DOHH2 (cell line): ENCODE results near the gene TNFRSF13B.

Source experiments
- H3F3A ChIP-seq: fragments of 200-600 bp; sonication (generic), shearing (Covaris generic); 2 replicates; pipeline ENCODE4 v1.6.0; 2016; ENCODE audit warnings: antibody characterized with exemption, mild to moderate bottlenecking; ENCODE audit not compliant: control insufficient read depth, insufficient read depth
- H3K27ac ChIP-seq: fragments of 200-600 bp; sonication (generic); 2 replicates; pipeline ENCODE4 v1.5.1; 2014; ENCODE audit warnings: low read depth, mild to moderate bottlenecking, low read length, moderate library complexity
- H3K27me3 ChIP-seq: fragments of 200-600 bp; sonication (generic); 2 replicates; pipeline ENCODE4 v1.6.1; 2014; ENCODE audit warnings: mild to moderate bottlenecking, low read length, mixed read lengths; ENCODE audit not compliant: control insufficient read depth
- H3K36me3 ChIP-seq: fragments of 200-600 bp; sonication (generic); 2 replicates; pipeline ENCODE4 v1.6.1; 2014; ENCODE audit warnings: mild to moderate bottlenecking, low read length, moderate library complexity, mixed read lengths; ENCODE audit not compliant: control insufficient read depth
- H3K4me1 ChIP-seq: fragments of 200-600 bp; sonication (generic); 2 replicates; pipeline ENCODE4 v1.6.1; 2014; ENCODE audit warnings: mild to moderate bottlenecking, low read length, mixed read lengths; ENCODE audit not compliant: control insufficient read depth
- H3K4me2 ChIP-seq: fragments of 200-600 bp; sonication (generic); 2 replicates; pipeline ENCODE4 v1.6.0; 2014; ENCODE audit warnings: mild to moderate bottlenecking, low read length, moderate library complexity
- H3K4me3 ChIP-seq: fragments of 200-600 bp; sonication (generic); 2 replicates; pipeline ENCODE4 v1.5.1; 2014; ENCODE audit warnings: mild to moderate bottlenecking, low read length, mixed read lengths
- H3K79me2 ChIP-seq: fragments of 200-600 bp; sonication (generic); 2 replicates; pipeline ENCODE4 v1.6.1; 2014; ENCODE audit warnings: mild to moderate bottlenecking, low read length, mixed read lengths; ENCODE audit not compliant: control insufficient read depth
- H3K9me2 ChIP-seq: fragments of 200-600 bp; sonication (generic); replicated peaks from 2 replicates; pipeline ENCODE4 v1.6.1; 2014; ENCODE audit warnings: mild to moderate bottlenecking, low read length, mixed read lengths; ENCODE audit not compliant: control insufficient read depth
- H3K9me3 ChIP-seq: fragments of 200-600 bp; sonication (generic); 2 replicates; pipeline ENCODE4 v1.6.1; 2014; ENCODE audit warnings: antibody characterized with exemption, low read length, mixed read lengths; ENCODE audit not compliant: control insufficient read depth, insufficient read depth
- H4K20me1 ChIP-seq: fragments of 200-600 bp; sonication (generic); 2 replicates; pipeline ENCODE4 v1.6.0; 2014; ENCODE audit warnings: low read depth, mild to moderate bottlenecking, antibody characterized with exemption, low read length, moderate library complexity; ENCODE audit not compliant: control insufficient read depth, insufficient read depth
- CTCF ChIP-seq: fragments of 200-600 bp; sonication (generic); IDR thresholded peaks from one replicate; pipeline ENCODE4 v1.5.1; 2014; ENCODE audit warnings: antibody characterized with exemption, mild to moderate bottlenecking, low read depth, low read length; ENCODE audit not compliant: poor library complexity, severe bottlenecking
- EZH2phosphoT487 ChIP-seq: fragments of 200-600 bp; sonication (generic); IDR thresholded peaks from 2 replicates; pipeline ENCODE4 v1.6.1; 2017; ENCODE audit warnings: borderline replicate concordance, mild to moderate bottlenecking, antibody characterized with exemption, low read length, moderate library complexity, mixed read lengths

Gene TNFRSF13B

GRCh38 chr17:16950488-16950887 is 21.4 kb downstream of the TNFRSF13B start:
- H3K36me3 ChIP-seq, result 0 out of 2 replicates have a peak, but pooled peaks cover 3% of the 10 kb centered on the region

GRCh38 chr17:16948587-16949376 is 23.1 kb downstream of the TNFRSF13B start:
- H3K4me3 ChIP-seq, result no peak overlapping the region
- no peaks in the 10 kb centered on the region for H3K79me2 ChIP-seq
- H3F3A ChIP-seq, result peaks cover 3% of the 10 kb centered on the region; the same call in 1 of the 2 replicates
- peaks cover 19% of the 10 kb centered on the region for H3K9me3 ChIP-seq
- H3K36me3 ChIP-seq, result 0 out of 2 replicates have a peak, but pooled peaks cover 3% of the 10 kb centered on the region
- no peaks in the 10 kb centered on the region for H3K9me2 ChIP-seq
- H3K27ac ChIP-seq, result no peak overlapping the region
- H4K20me1 ChIP-seq, result no peaks in the 10 kb centered on the region
- H3K27me3 ChIP-seq, result peaks cover 20% of the 10 kb centered on the region
- no peak overlapping the region for H3K4me2 ChIP-seq
- TF ChIP-seq EZH2phosphoT487, result no peak
- no peak for TF ChIP-seq CTCF
- peaks cover 41% of the 10 kb centered on the region for H3K4me1 ChIP-seq

More at GRCh38 chr17:16950488-16950887, 21.4 kb downstream of the TNFRSF13B start:
- H3K9me3 ChIP-seq, result peaks cover 20% of the 10 kb centered on the region
- no peak overlapping the region for H3K27ac ChIP-seq
- no peak overlapping the region for H3K4me3 ChIP-seq
- no peaks in the 10 kb centered on the region for H3K9me2 ChIP-seq
- no peaks in the 10 kb centered on the region for H4K20me1 ChIP-seq
- TF ChIP-seq EZH2phosphoT487 (no peak), CTCF (no peak)
- peaks cover 14% of the 10 kb centered on the region for H3K27me3 ChIP-seq
- peaks cover 30% of the 10 kb centered on the region for H3K4me1 ChIP-seq
- H3F3A ChIP-seq, result peaks cover 3% of the 10 kb centered on the region; the same call in 1 of the 2 replicates
- H3K4me2 ChIP-seq, result no peak overlapping the region
- no peaks in the 10 kb centered on the region for H3K79me2 ChIP-seq

GRCh38 chr17:16947470-16947869 is 24.4 kb downstream of the TNFRSF13B start:
- peaks cover 3% of the 10 kb centered on the region; the same call in 1 of the 2 replicates for H3F3A ChIP-seq
- H3K4me1 ChIP-seq, result peaks cover 41% of the 10 kb centered on the region
- peak overlapping the region; percentile 59 for H3K4me2 ChIP-seq
- no peaks in the 10 kb centered on the region for H3K9me2 ChIP-seq
- TF ChIP-seq EZH2phosphoT487 (no peak), CTCF (no peak)
- H3K9me3 ChIP-seq, result peaks cover 19% of the 10 kb centered on the region
- H3K27me3 ChIP-seq, result peaks cover 16% of the 10 kb centered on the region
- H3K79me2 ChIP-seq, result no peaks in the 10 kb centered on the region
- H3K36me3 ChIP-seq, result 0 out of 2 replicates have a peak, but pooled peaks cover 3% of the 10 kb centered on the region
- H3K4me3 ChIP-seq, result peak overlapping the region; percentile 30
- peak overlapping the region; percentile 31 for H3K27ac ChIP-seq
- no peaks in the 10 kb centered on the region for H4K20me1 ChIP-seq
